AG04450 (cell line): ENCODE data around the gene KRTAP25-1. TPM values are rescaled to one million over a fixed set of nuclear protein-coding genes. Genes with fewer than 3 reads are reported as not detected.

Source experiments
- CTCF ChIA-PET: fragments of 300-600, 350-600 bp; formaldehyde crosslinking; extraction: SDS; loops from one replicate; lab custom pipeline; 2022; ENCODE audit warnings: antibody characterized with exemption, inconsistent platforms; lab: Charles Lee
- POLR2A ChIA-PET: fragments of 350-600 bp; formaldehyde crosslinking; extraction: SDS; loops from one replicate; lab custom pipeline; 2021; ENCODE audit warnings: antibody characterized with exemption, inconsistent platforms; lab: Yijun Ruan, JAX
- DNase-seq: peaks from one replicate; pipeline ENCODE4 v3.0.0-alpha.2; 2011; ENCODE audit warnings: low read depth, low spot score
- H3K27ac ChIP-seq: one replicate; pipeline ENCODE4 v1.5.1; 2012; ENCODE audit warnings: low read depth, low read length, control low read depth
- H3K27me3 ChIP-seq: one replicate; pipeline ENCODE4 v1.6.0; 2012; ENCODE audit warnings: low read length; ENCODE audit not compliant: control insufficient read depth, insufficient read depth
- H3K4me3 ChIP-seq: 2 replicates; pipeline ENCODE4 v1.5.1; 2011; ENCODE audit warnings: mild to moderate bottlenecking, low read depth, low read length, control low read depth
- H3K9me3 ChIP-seq: 2 replicates; pipeline ENCODE4 v1.5.1; 2012; ENCODE audit warnings: low read length; ENCODE audit not compliant: control insufficient read depth, insufficient read depth
- CTCF ChIP-seq: IDR thresholded peaks from 2 replicates; pipeline ENCODE4 v1.5.1; 2011; ENCODE audit warnings: low read depth, low read length, control low read depth, inconsistent platforms
- polyA plus RNA-seq: library from polyadenylated mRNA; depleted of rRNA; stranded (reverse); fragments of >200 nt; gene quantifications from 2 replicates; pipeline ENCODE4 v1.2.3, GENCODE V29; 2011; rRNA removed

The KRTAP25-1 gene
- polyA plus RNA-seq, 1 experiment = not detected

DNA sequence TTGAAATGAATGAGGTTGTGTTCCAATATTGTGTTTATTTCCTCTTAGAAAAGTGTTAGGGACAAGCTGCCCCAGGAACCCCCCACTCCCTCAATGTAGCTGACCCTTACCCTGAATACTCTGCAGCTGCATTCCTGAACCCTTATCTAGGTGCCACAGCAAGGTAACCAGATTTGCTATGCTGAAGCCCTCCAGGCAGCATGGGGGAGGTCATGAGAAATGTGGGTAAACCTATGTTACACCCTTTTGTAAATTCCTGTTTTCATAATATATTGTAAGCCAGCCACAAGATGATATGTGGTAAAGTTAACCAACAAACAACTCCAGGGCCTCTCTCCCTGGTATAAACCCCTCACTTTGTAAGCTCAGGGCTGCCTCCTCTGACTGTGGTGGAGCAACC, 45.6 kb downstream of the KRTAP25-1 start:
- H3K27me3 ChIP-seq = no peaks in the 10 kb centered on the region
- no peak for DNase-seq
- CTCF ChIA-PET = no interaction called here
- H3K27ac ChIP-seq = no peak overlapping the region
- H3K9me3 ChIP-seq = peaks cover 19% of the 10 kb centered on the region
- no peak overlapping the region for H3K4me3 ChIP-seq
- no peak for TF ChIP-seq CTCF
- POLR2A ChIA-PET = no interaction called here

DNA sequence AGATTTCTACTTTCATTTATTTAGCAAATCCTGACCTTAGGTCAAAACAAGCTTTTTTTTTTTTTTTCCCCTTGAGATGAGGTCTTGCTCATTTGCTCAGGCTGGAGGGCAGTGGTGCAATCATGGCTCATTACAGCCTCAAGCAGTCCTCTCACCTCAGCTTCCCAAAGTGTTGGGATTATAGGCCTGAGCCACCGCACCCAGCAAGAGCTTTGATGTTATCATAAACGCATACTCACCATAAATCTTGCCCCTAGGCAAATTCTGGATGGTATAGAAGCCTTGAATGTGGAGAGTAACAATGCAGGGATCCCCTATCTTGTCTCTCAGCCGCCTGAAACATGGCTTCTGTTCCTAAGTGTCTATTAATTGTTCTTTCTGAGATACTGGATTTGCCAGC, 48.7 kb downstream of the KRTAP25-1 start:
- ChIA-PET CTCF (no interaction called here), POLR2A (no interaction called here)
- no peak for TF ChIP-seq CTCF
- Histone ChIP-seq H3K4me3 (no peak overlapping the region), H3K9me3 (peaks cover 23% of the 10 kb centered on the region), H3K27me3 (no peaks in the 10 kb centered on the region), H3K27ac (no peak overlapping the region)
- no peak for DNase-seq

Other genes starting within 250 kb of the KRTAP25-1 start
- gene CLDN17, start 122.7 kb downstream of the KRTAP25-1 start, polyA plus RNA-seq = not detected in 2 replicates
- not detected in 2 replicates for gene CLDN8, start 73.4 kb downstream of the KRTAP25-1 start, polyA plus RNA-seq
- gene KRTAP24-1, start 6.6 kb downstream of the KRTAP25-1 start, polyA plus RNA-seq = not detected in 2 replicates
- not detected in 2 replicates for gene KRTAP26-1, start 30.8 kb upstream of the KRTAP25-1 start, polyA plus RNA-seq
- not detected in 2 replicates for gene KRTAP27-1, start 48.2 kb upstream of the KRTAP25-1 start, polyA plus RNA-seq
- not detected in 2 replicates for gene KRTAP23-1, start 59.1 kb upstream of the KRTAP25-1 start, polyA plus RNA-seq
- gene KRTAP13-2, start 82.8 kb upstream of the KRTAP25-1 start, polyA plus RNA-seq = not detected in 2 replicates
- not detected in 2 replicates for gene KRTAP13-1, start 106.5 kb upstream of the KRTAP25-1 start, polyA plus RNA-seq
- gene KRTAP13-3, start 136.4 kb upstream of the KRTAP25-1 start, polyA plus RNA-seq = not detected in 2 replicates
- gene KRTAP13-4, start 140.7 kb upstream of the KRTAP25-1 start, polyA plus RNA-seq = not detected in 2 replicates
- gene KRTAP15-1, start 150.8 kb upstream of the KRTAP25-1 start, polyA plus RNA-seq = not detected in 2 replicates
- gene KRTAP19-1, start 190.9 kb upstream of the KRTAP25-1 start, polyA plus RNA-seq = not detected in 2 replicates
- gene KRTAP19-2, start 197.9 kb upstream of the KRTAP25-1 start, polyA plus RNA-seq = not detected in 2 replicates
- not detected in 2 replicates for gene KRTAP19-3, start 202.5 kb upstream of the KRTAP25-1 start, polyA plus RNA-seq
- gene KRTAP19-4, start 207.7 kb upstream of the KRTAP25-1 start, polyA plus RNA-seq = not detected in 2 replicates
- not detected in 2 replicates for gene KRTAP19-5, start 212.6 kb upstream of the KRTAP25-1 start, polyA plus RNA-seq